AG04449 (cell line): Measurements from ENCODE around the gene TMEM263.

Source experiments
- CTCF ChIA-PET: fragments of 350-600 bp; formaldehyde crosslinking; extraction: SDS; loops from one replicate; lab custom pipeline; 2021; ENCODE audit warnings: antibody characterized with exemption; lab: Yijun Ruan, JAX
- POLR2A ChIA-PET: fragments of 400-600, 350-600 bp; formaldehyde crosslinking; extraction: SDS; loops from one replicate; lab custom pipeline; 2020; ENCODE audit warnings: antibody characterized with exemption, inconsistent platforms; lab: Yijun Ruan, JAX
- DNase-seq: peaks from one replicate; pipeline ENCODE4 v3.0.0-alpha.2; 2010; ENCODE audit warnings: low read depth, low spot score
- H3K4me3 ChIP-seq: 2 replicates; pipeline ENCODE4 v1.5.1; 2011; ENCODE audit warnings: low read depth, mild to moderate bottlenecking, control low read depth, low read length
- TF ChIP-seq, protein P1 (sequence below): IDR thresholded peaks from one replicate; pipeline ENCODE4 v1.5.1; 2011; ENCODE audit warnings: mild to moderate bottlenecking, moderate library complexity, low read length, control low read depth, inconsistent platforms; ENCODE audit not compliant: insufficient read depth; ENCODE audit errors: missing control alignments

The TMEM263 gene

DNA sequence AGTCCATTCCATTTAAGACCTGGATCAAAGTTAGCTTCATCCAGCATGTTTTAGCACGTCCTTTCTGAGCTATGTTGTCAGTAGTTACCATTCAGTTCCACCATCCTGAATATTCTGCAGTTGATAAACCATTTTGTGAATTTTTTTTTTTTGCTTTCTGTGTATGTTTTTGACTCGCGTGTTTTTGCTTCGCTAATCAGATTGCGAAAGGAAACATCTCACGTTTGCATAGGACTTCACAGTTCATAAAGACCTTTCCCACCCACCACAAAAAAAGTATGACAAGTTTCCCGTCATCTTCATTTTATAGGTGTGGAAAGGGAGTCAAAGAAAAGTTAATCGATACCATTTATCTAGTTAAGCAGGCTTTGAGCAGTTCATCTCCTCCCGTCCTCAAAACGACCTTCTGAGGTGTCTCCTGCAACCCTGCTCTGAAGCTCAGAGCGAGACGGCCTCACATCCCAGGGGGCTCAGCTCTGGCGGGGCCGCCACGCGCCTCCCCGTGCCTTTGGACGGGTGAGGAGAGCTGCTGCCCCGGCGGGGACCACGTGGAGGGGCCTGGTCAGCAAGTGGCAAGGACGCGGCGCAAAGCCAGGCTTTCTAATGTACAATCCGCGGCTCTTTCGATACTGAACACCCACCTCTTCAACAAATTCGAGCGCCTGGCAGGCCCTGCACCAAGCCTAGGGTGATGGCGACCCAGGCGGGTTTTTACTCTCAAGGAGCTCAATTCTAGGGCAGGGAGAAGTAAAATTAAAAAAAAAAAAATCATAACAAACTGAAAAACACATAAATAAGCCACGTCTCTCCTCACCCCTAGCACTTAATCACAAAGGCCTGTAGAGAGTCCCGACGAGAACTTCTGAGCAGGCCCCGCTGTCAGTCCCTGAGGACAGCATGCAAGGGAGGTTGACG lies 988 bp upstream of the TMEM263 start:
- DNase-seq, result no peak
- peak overlapping the region; percentile 96 for H3K4me3 ChIP-seq
- TF ChIP-seq, protein P1, sequence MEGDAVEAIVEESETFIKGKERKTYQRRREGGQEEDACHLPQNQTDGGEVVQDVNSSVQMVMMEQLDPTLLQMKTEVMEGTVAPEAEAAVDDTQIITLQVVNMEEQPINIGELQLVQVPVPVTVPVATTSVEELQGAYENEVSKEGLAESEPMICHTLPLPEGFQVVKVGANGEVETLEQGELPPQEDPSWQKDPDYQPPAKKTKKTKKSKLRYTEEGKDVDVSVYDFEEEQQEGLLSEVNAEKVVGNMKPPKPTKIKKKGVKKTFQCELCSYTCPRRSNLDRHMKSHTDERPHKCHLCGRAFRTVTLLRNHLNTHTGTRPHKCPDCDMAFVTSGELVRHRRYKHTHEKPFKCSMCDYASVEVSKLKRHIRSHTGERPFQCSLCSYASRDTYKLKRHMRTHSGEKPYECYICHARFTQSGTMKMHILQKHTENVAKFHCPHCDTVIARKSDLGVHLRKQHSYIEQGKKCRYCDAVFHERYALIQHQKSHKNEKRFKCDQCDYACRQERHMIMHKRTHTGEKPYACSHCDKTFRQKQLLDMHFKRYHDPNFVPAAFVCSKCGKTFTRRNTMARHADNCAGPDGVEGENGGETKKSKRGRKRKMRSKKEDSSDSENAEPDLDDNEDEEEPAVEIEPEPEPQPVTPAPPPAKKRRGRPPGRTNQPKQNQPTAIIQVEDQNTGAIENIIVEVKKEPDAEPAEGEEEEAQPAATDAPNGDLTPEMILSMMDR, result no peak
- ChIA-PET POLR2A (interaction anchor here (1.7 to 2.2 kb wide), 5 partner anchors 15 to 597 kb away, joined by 9 to 25 read pairs (median 12); partner anchors contain the start of genes CRY1, MTERF2 and POLR3B), CTCF (interaction anchor here (0.6 to 2.0 kb wide), 5 partner anchors 13 to 597 kb away, joined by 3 to 7 read pairs (median 3); partner anchors contain the start of gene POLR3B)

GRCh38 chr12:106956048-106956578 lies 406 bp downstream of the TMEM263 start:
- TF ChIP-seq, protein P1, result peak; percentile 7
- ChIA-PET CTCF (interaction anchor here (1.0 to 1.9 kb wide), 5 partner anchors 15 to 599 kb away, joined by 3 to 6 read pairs (median 3); partner anchors contain the start of genes CRY1 and POLR3B), POLR2A (interaction anchor here (0.6 to 2.2 kb wide), 17 partner anchors 10 to 710 kb away, joined by 3 to 25 read pairs (median 4); partner anchors contain the start of genes CRY1, MTERF2 and POLR3B)
- DNase-seq, result no peak
- H3K4me3 ChIP-seq, result peak overlapping the region; percentile 96

GRCh38 chr12:106957583-106957982 lies 1.9 kb downstream of the TMEM263 start:
- no peak for DNase-seq

DNA sequence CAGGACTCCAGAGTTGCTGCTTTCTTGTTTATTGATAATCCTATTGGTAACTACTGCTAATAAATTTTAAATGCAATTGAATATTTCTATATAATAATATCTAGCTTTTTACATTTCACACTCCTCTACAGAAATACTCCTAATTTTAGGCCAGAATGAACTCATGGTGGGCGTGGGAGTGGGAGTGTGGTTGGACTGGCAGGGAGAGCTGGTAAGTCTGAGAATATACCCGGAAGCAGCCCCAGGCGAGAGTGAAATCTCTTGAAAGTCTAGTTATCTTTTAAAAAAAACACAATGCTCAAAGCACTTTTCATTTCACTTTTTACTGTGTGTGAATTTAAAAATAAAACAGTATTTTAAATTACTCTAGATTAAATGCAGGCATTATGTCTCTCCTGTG lies 4.7 kb downstream of the TMEM263 start:
- no peak for DNase-seq
- ChIA-PET POLR2A (interaction anchor here (1.5 kb wide), 1 partner anchor 26 kb away, joined by 3 read pairs; the partner anchor contains the start of gene MTERF2), CTCF (interaction anchor here (1.0 kb wide), 1 partner anchor 16 kb away, joined by 3 read pairs; no protein-coding TSS in a partner anchor)
- H3K4me3 ChIP-seq, result no peak overlapping the region
- TF ChIP-seq, protein P1, result no peak

More at GRCh38 chr12:106957583-106957982, 1.9 kb downstream of the TMEM263 start:
- TF ChIP-seq, protein P1, result no peak
- ChIA-PET CTCF (interaction anchor here (0.7 to 0.9 kb wide), 2 partner anchors 23 to 40 kb away, joined by 3 to 4 read pairs; no protein-coding TSS in a partner anchor), POLR2A (no interaction called here)
- peak overlapping the region; percentile 96 for H3K4me3 ChIP-seq

DNA sequence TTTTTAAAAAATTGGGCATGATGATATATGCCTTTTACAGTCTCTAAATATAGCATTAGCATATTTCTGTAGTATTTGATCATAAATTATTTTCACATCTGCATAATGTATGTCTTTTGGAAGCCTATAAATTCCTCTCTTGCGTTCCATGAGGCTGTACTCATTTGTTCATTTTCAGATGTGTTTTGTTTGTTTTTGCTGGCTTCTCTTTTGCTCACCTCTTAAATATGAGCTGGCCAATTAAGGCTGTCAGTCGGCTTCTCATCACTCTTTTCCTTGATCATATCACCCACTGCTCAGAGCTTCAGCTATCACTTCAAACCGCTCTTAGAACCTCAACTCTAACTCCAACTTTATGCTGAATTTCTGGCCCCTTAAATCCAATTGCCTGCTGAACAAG lies 6.6 kb downstream of the TMEM263 start:
- TF ChIP-seq, protein P1, result no peak
- no peak overlapping the region for H3K4me3 ChIP-seq
- no peak for DNase-seq
- ChIA-PET CTCF (no interaction called here), POLR2A (no interaction called here)

GRCh38 chr12:106964526-106964925 lies 8.8 kb downstream of the TMEM263 start:
- no peak overlapping the region for H3K4me3 ChIP-seq
- POLR2A ChIA-PET, result no interaction called here
- TF ChIP-seq, protein P1, result no peak
- CTCF ChIA-PET, result interaction anchor here (1.0 kb wide), 1 partner anchor 45 kb away, joined by 3 read pairs; no protein-coding TSS in a partner anchor
- no peak for DNase-seq
